ENCODE measurements around the gene IDH3A. TPM values are rescaled to one million over a fixed set of nuclear protein-coding genes. Genes with fewer than 3 reads are reported as not detected.
A peak's percentile ranks its signal among the peaks of the same experiment; 100 is the strongest.

IDH3A gene
- total RNA-seq, 1 donor from 2014 or later = 17.7 TPM

DNA sequence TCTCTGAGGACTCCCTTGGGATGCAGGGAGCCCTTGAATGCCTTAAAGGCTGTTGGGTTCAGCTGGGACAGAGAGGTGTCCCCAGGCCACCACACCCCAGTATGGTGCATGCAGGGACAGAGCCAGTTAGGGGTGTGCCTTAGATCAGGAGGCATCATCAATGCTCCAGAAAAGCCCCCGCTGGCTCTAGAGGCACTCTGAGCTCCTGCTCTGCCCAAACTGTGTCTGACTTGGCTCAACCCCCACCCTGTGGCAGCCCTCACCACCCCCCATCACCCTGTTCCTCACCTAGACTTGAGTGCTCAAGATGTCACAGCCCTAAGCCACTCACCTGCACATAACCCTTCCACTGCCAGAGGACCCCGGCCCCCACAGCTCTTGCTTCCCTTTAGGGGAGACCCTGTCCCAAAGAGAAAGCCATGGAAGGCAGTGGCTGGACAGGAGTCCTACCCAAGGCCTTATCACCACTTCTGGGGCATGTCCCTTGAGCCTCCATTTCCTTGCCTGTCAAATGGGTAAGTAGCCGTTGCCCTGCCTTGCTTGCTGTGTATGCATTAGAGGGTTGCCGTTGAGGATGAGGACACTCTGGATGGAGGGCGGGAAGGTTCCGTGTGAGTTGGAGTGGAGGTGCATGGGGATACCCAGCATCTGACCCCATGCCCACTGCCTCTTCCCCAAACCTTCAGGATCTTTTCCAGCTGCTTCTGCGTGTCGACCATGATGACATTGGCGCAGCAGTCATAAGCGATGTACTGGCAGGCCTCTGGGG, 43.8 kb downstream of the IDH3A start:
- peaks cover 0 to 6% of the 10 kb centered on the region in 2 donors for H3K9me3 ChIP-seq
- no peaks in the 10 kb centered on the region for H3K36me3 ChIP-seq
- DNase-seq (ENCODE audit: low spot score in 2 of 2) = peak in 1 of 2 donors; percentile 31
- H3K27me3 ChIP-seq = no peaks in the 10 kb centered on the region
- TF ChIP-seq, protein P1, sequence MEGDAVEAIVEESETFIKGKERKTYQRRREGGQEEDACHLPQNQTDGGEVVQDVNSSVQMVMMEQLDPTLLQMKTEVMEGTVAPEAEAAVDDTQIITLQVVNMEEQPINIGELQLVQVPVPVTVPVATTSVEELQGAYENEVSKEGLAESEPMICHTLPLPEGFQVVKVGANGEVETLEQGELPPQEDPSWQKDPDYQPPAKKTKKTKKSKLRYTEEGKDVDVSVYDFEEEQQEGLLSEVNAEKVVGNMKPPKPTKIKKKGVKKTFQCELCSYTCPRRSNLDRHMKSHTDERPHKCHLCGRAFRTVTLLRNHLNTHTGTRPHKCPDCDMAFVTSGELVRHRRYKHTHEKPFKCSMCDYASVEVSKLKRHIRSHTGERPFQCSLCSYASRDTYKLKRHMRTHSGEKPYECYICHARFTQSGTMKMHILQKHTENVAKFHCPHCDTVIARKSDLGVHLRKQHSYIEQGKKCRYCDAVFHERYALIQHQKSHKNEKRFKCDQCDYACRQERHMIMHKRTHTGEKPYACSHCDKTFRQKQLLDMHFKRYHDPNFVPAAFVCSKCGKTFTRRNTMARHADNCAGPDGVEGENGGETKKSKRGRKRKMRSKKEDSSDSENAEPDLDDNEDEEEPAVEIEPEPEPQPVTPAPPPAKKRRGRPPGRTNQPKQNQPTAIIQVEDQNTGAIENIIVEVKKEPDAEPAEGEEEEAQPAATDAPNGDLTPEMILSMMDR (IDR thresholded peaks at IDR 0.05) = no peak
- intact Hi-C loops (cut with DNase I) = no loop called here
- no peak overlapping the region for H3K4me3 ChIP-seq
- no peaks in the 10 kb centered on the region for H3K4me1 ChIP-seq
- no peak overlapping the region for H3K27ac ChIP-seq

DNA sequence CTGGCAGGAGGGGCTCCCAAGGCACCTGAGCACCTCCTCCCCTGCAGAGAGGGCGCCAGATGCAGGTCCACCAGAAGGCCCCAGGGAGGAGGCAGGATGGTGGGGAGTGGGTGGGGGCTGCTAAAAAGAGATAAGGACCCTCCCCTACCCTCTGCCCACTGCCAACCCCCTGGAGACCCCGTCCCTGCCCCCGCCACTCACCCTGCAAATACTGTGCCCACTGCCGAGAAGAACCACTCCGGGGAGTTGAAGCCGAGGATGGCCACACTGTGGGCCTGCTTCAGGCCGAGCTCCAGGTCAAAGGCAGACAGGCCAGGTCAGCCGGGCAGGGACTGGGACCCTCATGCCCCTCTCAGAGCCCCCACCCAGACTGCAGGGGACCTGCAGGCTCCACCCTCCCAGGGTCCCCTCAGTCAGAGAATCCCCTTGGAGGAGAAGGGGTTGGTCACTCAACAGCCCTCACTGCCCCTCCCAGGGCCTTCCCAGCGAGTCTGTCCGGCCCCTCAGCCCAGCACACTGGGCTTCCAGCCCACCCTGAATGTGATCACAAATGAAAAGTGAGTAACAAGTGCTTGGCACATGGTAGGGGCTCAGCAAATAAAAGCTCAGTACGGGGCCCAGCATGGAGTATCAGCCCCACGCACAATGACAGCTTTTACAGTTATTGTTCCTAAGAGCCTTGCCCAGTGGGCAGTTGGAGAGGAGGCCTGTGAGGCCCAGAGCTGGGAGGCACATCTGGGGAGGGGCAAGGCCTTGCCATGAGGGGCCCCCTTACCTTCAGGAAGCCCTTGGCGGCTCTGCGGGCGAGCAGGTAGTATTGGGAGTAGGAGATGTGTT, 44.8 kb downstream of the IDH3A start:
- Histone ChIP-seq H3K27me3 (no peaks in the 10 kb centered on the region), H3K4me1 (no peaks in the 10 kb centered on the region), H3K27ac (no peak overlapping the region), H3K36me3 (no peaks in the 10 kb centered on the region), H3K4me3 (no peak overlapping the region), H3K9me3 (peaks cover 0 to 6% of the 10 kb centered on the region in 2 donors)
- intact Hi-C loops (cut with DNase I) = no loop called here
- TF ChIP-seq, protein P1 (IDR thresholded peaks at IDR 0.05) = no peak
- DNase-seq (ENCODE audit: low spot score in 2 of 2) = peak in 1 of 2 donors; percentile 49

DNA sequence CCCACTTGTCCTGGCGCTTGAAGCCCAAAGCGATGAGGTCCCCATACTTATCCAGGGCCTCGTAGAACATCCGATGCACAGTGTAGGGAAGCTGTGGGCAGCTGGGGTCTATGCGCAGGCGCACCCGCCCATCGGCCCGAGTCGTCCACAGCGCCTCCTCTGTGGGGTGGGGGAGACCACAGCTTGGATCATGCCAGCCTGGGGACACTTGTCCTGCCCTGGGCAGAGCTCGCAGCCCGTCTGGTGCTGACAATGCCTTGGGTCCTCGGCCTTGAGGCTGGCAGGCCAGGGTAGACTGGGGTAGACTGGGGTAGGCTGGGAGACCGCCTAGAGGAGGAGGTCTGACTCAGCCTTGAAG, 45.4 kb downstream of the IDH3A start:
- intact Hi-C loops (cut with DNase I) = no loop called here
- peak in 1 of 2 donors; percentile 58 for DNase-seq (ENCODE audit: low spot score in 2 of 2)
- Histone ChIP-seq H3K27me3 (no peaks in the 10 kb centered on the region), H3K27ac (no peak overlapping the region), H3K4me3 (no peak overlapping the region), H3K4me1 (no peaks in the 10 kb centered on the region), H3K9me3 (peaks cover 0 to 6% of the 10 kb centered on the region in 2 donors), H3K36me3 (no peaks in the 10 kb centered on the region)
- TF ChIP-seq, protein P1 (IDR thresholded peaks at IDR 0.05) = no peak

DNA sequence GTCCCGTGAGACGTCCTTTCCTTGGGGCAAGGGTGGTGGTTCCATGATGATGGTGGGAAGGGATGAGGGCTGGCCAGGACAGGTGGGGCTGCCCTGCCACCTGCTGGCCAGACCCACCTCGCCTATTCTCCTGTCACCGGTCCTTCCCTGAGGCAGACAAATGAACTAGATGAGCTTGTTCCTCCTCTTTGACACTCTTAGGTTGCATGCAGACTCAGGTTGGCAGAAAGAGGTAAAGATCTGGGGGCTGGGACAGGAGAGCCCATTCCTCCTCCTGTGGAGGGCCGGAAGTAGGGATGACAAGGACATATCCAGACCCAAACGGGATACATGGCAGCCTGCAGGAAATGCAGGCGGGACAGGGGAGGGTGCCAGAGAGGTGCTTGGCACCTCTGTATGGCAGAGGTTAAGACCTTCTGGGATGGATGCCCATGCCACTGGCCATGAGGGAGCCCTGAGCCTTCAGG, 46.6 kb downstream of the IDH3A start:
- intact Hi-C loops (cut with DNase I) = loop anchor here (1.0 kb wide), 3 partner anchors 64 to 236 kb away; partner anchors contain the start of gene CIB2
- Histone ChIP-seq H3K4me3 (no peak overlapping the region), H3K27me3 (no peaks in the 10 kb centered on the region), H3K27ac (no peak overlapping the region), H3K4me1 (no peaks in the 10 kb centered on the region), H3K9me3 (peaks cover 0 to 6% of the 10 kb centered on the region in 2 donors), H3K36me3 (no peaks in the 10 kb centered on the region)
- TF ChIP-seq, protein P1 (IDR thresholded peaks at IDR 0.05) = peak; percentile 60 to 69 (median 63)
- peak in 1 of 2 donors; percentile 63 for DNase-seq (ENCODE audit: low spot score in 2 of 2)

DNA sequence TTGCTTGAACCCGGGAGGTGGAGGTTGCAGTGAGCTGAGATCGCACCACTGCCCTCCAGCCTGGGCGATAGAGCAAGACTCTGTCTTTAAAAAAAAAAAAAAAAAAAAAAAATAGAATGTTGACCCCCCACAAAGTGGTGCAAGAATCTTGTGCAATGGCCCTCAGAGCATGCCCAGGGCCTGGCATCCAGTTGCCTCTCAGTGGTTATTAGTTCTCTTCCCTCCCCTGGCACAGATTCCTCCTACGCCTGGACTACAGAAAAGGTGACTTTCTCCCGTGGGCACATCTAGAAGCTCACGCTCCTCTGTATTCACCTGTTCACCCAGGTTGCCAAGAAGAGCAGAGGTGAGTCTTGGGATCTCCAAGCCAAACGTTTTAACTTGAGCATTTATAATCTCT, 48.5 kb downstream of the IDH3A start:
- H3K36me3 ChIP-seq = no peaks in the 10 kb centered on the region
- peak in 1 of 2 donors; percentile 2 for DNase-seq (ENCODE audit: low spot score in 2 of 2)
- H3K27ac ChIP-seq = no peak overlapping the region
- no peak overlapping the region for H3K4me3 ChIP-seq
- intact Hi-C loops (cut with DNase I) = no loop called here
- TF ChIP-seq, protein P1 (IDR thresholded peaks at IDR 0.05) = no peak
- no peaks in the 10 kb centered on the region for H3K27me3 ChIP-seq
- H3K9me3 ChIP-seq = no peaks in the 10 kb centered on the region
- H3K4me1 ChIP-seq = no peaks in the 10 kb centered on the region
